Activated CD4-positive, alpha-beta T cell treated with anti-CD3 and anti-CD28 coated beads, Interleukin-2, amount 10 ng/mL, durations not matched to agents 24 days and 14 days (primary cell): ENCODE data around the gene CSTF1. TPM values are rescaled to one million over a fixed set of nuclear protein-coding genes. Genes with fewer than 3 reads are reported as not detected.

Experiments used
- DNase-seq: peaks from one replicate; pipeline ENCODE4 v3.0.0; 2022
- H3K27ac Mint-ChIP-seq: one replicate; pipeline ENCODE4 v1.8.0; 2022; ENCODE audit warnings: mild to moderate bottlenecking, mixed read lengths
- H3K27me3 Mint-ChIP-seq: one replicate; pipeline ENCODE4 v1.8.0; 2022; ENCODE audit warnings: mixed read lengths
- H3K36me3 Mint-ChIP-seq: one replicate; pipeline ENCODE4 v1.8.0; 2022; ENCODE audit warnings: low read depth, mild to moderate bottlenecking, mixed read lengths
- H3K4me1 Mint-ChIP-seq: one replicate; pipeline ENCODE4 v1.8.0; 2021; ENCODE audit warnings: mixed read lengths
- H3K4me3 Mint-ChIP-seq: one replicate; pipeline ENCODE4 v1.8.0; 2022; ENCODE audit warnings: mild to moderate bottlenecking, moderate library complexity, mixed read lengths
- H3K9me3 Mint-ChIP-seq: one replicate; pipeline ENCODE4 v1.8.0; 2021; ENCODE audit warnings: mixed read lengths
- intact Hi-C: fragments of 100-400 bp; cut with micrococcal nuclease; formaldehyde crosslinking; loops from one replicate; pipeline ENCODE4 v1.15.1; 2023
- total RNA-seq: library from RNA; stranded (reverse); gene quantifications from 2 replicates; pipeline ENCODE4 v1.2.3, GENCODE V29; 2022

Gene CSTF1
- total RNA-seq, 1 donor from 2014 or later, result 52.2 TPM

DNA sequence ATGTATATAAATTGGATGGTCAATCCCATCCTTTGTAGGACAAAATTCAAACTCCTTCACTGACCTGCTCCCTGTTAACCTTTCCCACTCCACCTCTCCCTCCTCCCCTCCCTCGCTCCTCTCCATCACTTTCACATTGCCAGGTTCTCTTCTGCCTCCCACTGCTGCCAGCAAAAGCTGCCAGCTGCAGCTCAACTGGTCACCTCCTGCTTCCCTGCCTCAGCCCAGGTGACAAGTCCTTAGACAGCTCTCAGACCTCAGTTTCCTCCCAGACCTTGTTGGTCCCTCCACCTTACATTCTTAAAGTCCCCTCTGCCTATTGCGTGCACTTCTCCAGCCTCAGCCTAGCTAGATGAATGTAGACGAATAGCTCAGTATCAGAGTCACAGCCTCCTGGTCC lies 52.7 kb downstream of the CSTF1 start:
- peaks cover 32% of the 10 kb centered on the region for H3K4me1 Mint-ChIP-seq
- no peak overlapping the region for H3K27ac Mint-ChIP-seq
- intact Hi-C loops, result no loop called here
- no peaks in the 10 kb centered on the region for H3K9me3 Mint-ChIP-seq
- DNase-seq, result no peak
- H3K36me3 Mint-ChIP-seq, result peaks cover 14% of the 10 kb centered on the region
- H3K4me3 Mint-ChIP-seq, result no peak overlapping the region
- H3K27me3 Mint-ChIP-seq, result no peaks in the 10 kb centered on the region

DNA sequence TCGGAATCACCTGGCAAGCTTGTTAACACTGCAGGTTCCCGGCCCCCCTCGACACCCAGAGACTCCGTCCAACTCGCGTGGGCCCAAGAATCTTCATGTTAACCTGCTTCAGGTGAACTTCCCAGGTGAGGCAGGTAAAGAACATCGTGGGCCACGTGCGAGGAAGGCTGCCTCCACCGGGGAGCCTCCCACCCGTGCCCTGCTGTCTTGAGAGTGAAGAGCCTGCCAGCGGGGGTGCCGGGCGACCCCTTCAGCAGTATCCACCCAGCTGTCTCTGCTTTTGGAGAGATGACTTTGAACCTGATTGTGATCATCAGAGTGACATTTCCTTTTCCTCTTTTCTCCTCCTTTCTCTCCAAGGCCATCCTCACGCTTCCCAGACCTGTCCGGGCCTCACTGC lies 53.1 kb downstream of the CSTF1 start:
- intact Hi-C loops, result no loop called here
- peaks cover 27% of the 10 kb centered on the region for H3K4me1 Mint-ChIP-seq
- DNase-seq, result no peak
- H3K27ac Mint-ChIP-seq, result no peak overlapping the region
- H3K4me3 Mint-ChIP-seq, result no peak overlapping the region
- H3K36me3 Mint-ChIP-seq, result peaks cover 13% of the 10 kb centered on the region
- H3K9me3 Mint-ChIP-seq, result no peaks in the 10 kb centered on the region
- no peaks in the 10 kb centered on the region for H3K27me3 Mint-ChIP-seq

DNA sequence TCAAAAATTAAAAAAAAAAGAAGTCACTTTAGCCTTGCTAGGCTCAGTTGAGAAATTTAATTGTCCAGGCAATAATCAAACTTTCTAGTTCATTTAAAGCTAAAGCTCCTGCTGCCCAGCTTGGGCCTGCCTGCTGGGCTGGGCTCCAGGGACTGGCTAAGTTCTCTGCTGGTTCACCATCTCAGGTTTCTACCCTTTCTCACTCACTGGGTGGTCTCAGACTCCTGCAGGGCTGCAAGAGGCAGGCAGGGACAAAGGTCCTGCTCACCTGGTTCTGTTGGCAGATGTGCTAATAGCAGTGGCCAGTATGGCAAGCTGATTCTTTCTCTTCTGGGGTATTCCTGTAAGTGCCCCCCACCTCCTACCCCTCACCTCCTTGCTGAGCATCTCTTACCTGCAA lies 54.8 kb downstream of the CSTF1 start:
- no peak overlapping the region for H3K4me3 Mint-ChIP-seq
- H3K9me3 Mint-ChIP-seq, result no peaks in the 10 kb centered on the region
- H3K36me3 Mint-ChIP-seq, result peaks cover 19% of the 10 kb centered on the region
- H3K27me3 Mint-ChIP-seq, result no peaks in the 10 kb centered on the region
- H3K4me1 Mint-ChIP-seq, result peaks cover 18% of the 10 kb centered on the region
- intact Hi-C loops, result no loop called here
- DNase-seq, result no peak
- no peak overlapping the region for H3K27ac Mint-ChIP-seq

DNA sequence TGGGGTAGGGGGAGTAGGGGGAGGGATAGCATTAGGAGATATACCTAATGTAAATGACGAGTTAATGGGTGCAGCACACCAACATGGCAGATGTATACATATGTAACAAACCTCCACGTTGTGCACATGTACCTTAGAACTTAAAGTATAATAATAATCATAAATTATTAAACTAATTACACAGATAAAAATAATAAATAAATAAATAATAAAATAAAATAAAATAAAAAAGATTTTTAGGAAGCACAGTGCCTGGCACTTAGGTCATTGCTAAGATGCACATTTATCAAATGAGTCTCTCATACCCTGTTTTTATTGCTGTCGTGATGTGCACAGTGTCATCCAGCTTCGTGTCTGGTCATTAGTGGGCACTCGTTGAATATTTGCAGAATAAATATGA lies 57.0 kb downstream of the CSTF1 start:
- H3K9me3 Mint-ChIP-seq, result no peaks in the 10 kb centered on the region
- H3K36me3 Mint-ChIP-seq, result peaks cover 17% of the 10 kb centered on the region
- H3K4me3 Mint-ChIP-seq, result no peak overlapping the region
- H3K27me3 Mint-ChIP-seq, result no peaks in the 10 kb centered on the region
- H3K4me1 Mint-ChIP-seq, result peaks cover 4% of the 10 kb centered on the region
- H3K27ac Mint-ChIP-seq, result no peak overlapping the region
- intact Hi-C loops, result no loop called here
- DNase-seq, result no peak

GRCh38 chr20:56451056-56451765 lies 58.8 kb downstream of the CSTF1 start:
- Mint-ChIP-seq H3K9me3 (no peaks in the 10 kb centered on the region), H3K27ac (no peak overlapping the region), H3K4me1 (peaks cover 11% of the 10 kb centered on the region), H3K4me3 (no peak overlapping the region), H3K36me3 (peaks cover 19% of the 10 kb centered on the region), H3K27me3 (no peaks in the 10 kb centered on the region)
- no peak for DNase-seq
- intact Hi-C loops, result no loop called here

- no peak overlapping the region for H3K27ac Mint-ChIP-seq
- H3K36me3 Mint-ChIP-seq, result peaks cover 17% of the 10 kb centered on the region
- intact Hi-C loops, result no loop called here
- H3K4me1 Mint-ChIP-seq, result peaks cover 10% of the 10 kb centered on the region
- H3K4me3 Mint-ChIP-seq, result no peak overlapping the region
- DNase-seq, result no peak
- H3K27me3 Mint-ChIP-seq, result no peaks in the 10 kb centered on the region
- no peaks in the 10 kb centered on the region for H3K9me3 Mint-ChIP-seq
These were observed 60.9 kb downstream of the CSTF1 start for GRCh38 chr20:56453352-56453751.

- no peak for DNase-seq
- intact Hi-C loops, result no loop called here
- peak overlapping the region; percentile 73 for H3K27ac Mint-ChIP-seq
- H3K36me3 Mint-ChIP-seq, result peaks cover 18% of the 10 kb centered on the region
- H3K4me1 Mint-ChIP-seq, result peaks cover 11% of the 10 kb centered on the region
- no peaks in the 10 kb centered on the region for H3K27me3 Mint-ChIP-seq
- no peak overlapping the region for H3K4me3 Mint-ChIP-seq
- H3K9me3 Mint-ChIP-seq, result no peaks in the 10 kb centered on the region
These were observed 62.3 kb downstream of the CSTF1 start for GRCh38 chr20:56454754-56455153.

Other genes with a start within 250 kb of the CSTF1 start
- not detected in 2 replicates for gene MC3R, start 143.9 kb upstream of the CSTF1 start, total RNA-seq
- gene FAM210B, start 33.7 kb upstream of the CSTF1 start, total RNA-seq, result 5.5 and 6.0 TPM in 2 replicates
- gene AURKA, start 430 bp upstream of the CSTF1 start, total RNA-seq, result 42.3 and 42.6 TPM in 2 replicates
- gene CASS4, start 19.6 kb downstream of the CSTF1 start, total RNA-seq, result 2.8 and 3.1 TPM in 2 replicates
- 92.3 and 96.5 TPM in 2 replicates for gene RTF2, start 76.0 kb downstream of the CSTF1 start, total RNA-seq
- gene FAM209A, start 132.1 kb downstream of the CSTF1 start, total RNA-seq, result 0.90 and 1.2 TPM in 2 replicates
- gene FAM209B, start 140.6 kb downstream of the CSTF1 start, total RNA-seq, result 1.3 and 1.5 TPM in 2 replicates
- gene TFAP2C, start 236.7 kb downstream of the CSTF1 start, total RNA-seq, result not detected in 2 replicates